Measurements from ENCODE around the gene CPSF4. TPM values are rescaled to one million over a fixed set of nuclear protein-coding genes. Genes with fewer than 3 reads are reported as not detected.

CPSF4 gene
- total RNA-seq, 1 experiment from 2014 or later = 67.0 TPM

DNA sequence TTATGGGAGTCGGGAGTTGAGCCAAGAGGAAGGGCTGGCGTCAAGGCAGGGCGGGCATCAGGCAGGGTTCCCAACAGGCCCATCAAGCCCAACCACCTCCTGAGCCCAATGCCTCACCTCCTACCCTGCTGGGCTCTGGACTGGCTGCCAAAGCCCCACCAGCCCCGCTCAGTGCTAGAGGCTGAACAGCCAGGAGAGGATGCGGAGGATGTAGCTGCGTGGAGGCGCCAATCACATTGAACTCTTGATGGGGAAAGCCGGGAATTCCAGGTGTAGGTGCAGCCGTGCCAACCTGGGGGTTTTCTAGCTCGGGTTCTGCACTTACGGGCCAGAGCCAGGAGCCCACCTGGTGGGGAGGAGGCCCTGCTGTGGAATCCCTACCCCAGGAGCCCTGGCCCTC is 14.4 kb downstream of the CPSF4 start (continued):
- no peak for TF ChIP-seq EGR1 (IDR thresholded peaks at IDR 0.05; ENCODE audit: low read depth)

DNA sequence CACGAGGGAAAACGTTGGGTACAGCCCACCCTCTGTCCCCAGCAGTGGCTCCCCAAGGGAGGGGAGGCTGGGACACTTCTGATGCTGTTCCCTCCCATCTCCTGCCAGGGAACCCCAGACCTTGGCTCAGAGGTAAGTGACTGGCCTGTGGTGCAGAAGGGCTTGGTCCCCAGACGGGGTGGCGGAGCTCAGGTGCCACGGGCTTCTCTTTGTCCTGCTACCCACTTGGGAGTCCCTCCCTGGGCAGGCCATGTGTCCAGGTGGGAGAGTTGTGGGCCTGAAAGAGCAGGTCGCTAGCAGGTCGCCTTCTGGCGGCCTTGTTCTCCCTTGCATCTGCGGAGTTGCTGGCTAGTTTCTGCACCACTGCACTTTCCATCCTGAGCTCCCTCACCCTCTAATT is 17.1 kb downstream of the CPSF4 start:
- Histone ChIP-seq H3K9ac (ENCODE audit: low read length) (no peak overlapping the region), H3K27ac (ENCODE audit: low read depth, low read length) (no peak overlapping the region), H3K27me3 (ENCODE audit: insufficient read depth, low read length) (no peaks in the 10 kb centered on the region), H3K4me2 (ENCODE audit: low read length) (no peak overlapping the region), H3K36me3 (ENCODE audit: control insufficient read depth in 1 of 2, insufficient read depth in 2 of 2, low read length in 2 of 2) (peaks cover 31 to 71% of the 10 kb centered on the region in 2 experiments), H3K79me2 (ENCODE audit: insufficient read depth, low read length) (peaks cover 50% of the 10 kb centered on the region), H2AFZ (ENCODE audit: low read depth, low read length, poor library complexity, severe bottlenecking) (no peak overlapping the region), H4K20me1 (ENCODE audit: insufficient read depth) (peaks cover 11% of the 10 kb centered on the region; the same call in 1 of the 2 replicates), H3K9me2 (ENCODE audit: insufficient read depth) (no peaks in the 10 kb centered on the region), H3K9me3 (ENCODE audit: control insufficient read depth in 1 of 2, insufficient read depth in 1 of 2, low read depth in 1 of 2, low read length in 2 of 2) (no peaks in the 10 kb centered on the region), H3K4me1 (ENCODE audit: control insufficient read depth in 1 of 2, insufficient read depth in 2 of 2, low read length in 2 of 2) (no peaks in the 10 kb centered on the region), H3K4me3 (replicated peaks in 1 of 2; ENCODE audit: low read depth in 1 of 2, low read length in 2 of 2) (no peak overlapping the region)
- ChIA-PET POLR2A (no interaction called here), CTCF (no interaction called here), RAD21 (ENCODE audit: low non-redundant PET in 1 of 2, low total read pairs in 2 of 2, uncharacterized antibody in 2 of 2, unreplicated experiment in 2 of 2) (no interaction called here)
- TF ChIP-seq ELF1 (IDR thresholded peaks at IDR 0.05; ENCODE audit: borderline replicate concordance, low read depth) (no peak), POLR2A (IDR thresholded peaks at IDR 0.05; ENCODE audit: borderline replicate concordance, extremely low read depth, insufficient read depth, insufficient read length) (no peak), RAD21 (IDR thresholded peaks at IDR 0.05; ENCODE audit: low read depth) (no peak), CBX3 (IDR thresholded peaks at IDR 0.05; ENCODE audit: low read depth) (no peak), YY1 (IDR thresholded peaks at IDR 0.05; ENCODE audit: extremely low read depth, insufficient replicate concordance, low read depth, low read length) (no peak), ZFX (IDR thresholded peaks at IDR 0.05) (no peak), ZNF274 (IDR thresholded peaks at IDR 0.05; ENCODE audit: low read depth, low read length) (no peak), SIN3A (IDR thresholded peaks at IDR 0.05; ENCODE audit: low read depth) (no peak), EZH2 (IDR thresholded peaks at IDR 0.05) (no peak), POLR2AphosphoS5 (IDR thresholded peaks at IDR 0.05; ENCODE audit: low read depth, low read length) (no peak; the same call in 1 of the 2 replicates)
- TF ChIP-seq, protein P1, sequence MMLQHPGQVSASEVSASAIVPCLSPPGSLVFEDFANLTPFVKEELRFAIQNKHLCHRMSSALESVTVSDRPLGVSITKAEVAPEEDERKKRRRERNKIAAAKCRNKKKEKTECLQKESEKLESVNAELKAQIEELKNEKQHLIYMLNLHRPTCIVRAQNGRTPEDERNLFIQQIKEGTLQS (IDR thresholded peaks at IDR 0.05) = no peak
- intact Hi-C loops (cut with micrococcal nuclease) = no loop called here
- no TSS peak for BruUV-seq (replicated peaks)
- no peak for ATAC-seq
- DNase-seq (ENCODE audit: low read depth, low spot score) = no peak
